CD14-positive monocyte (primary cell): Measurements from ENCODE around the gene GLYATL2. TPM values are rescaled to one million over a fixed set of nuclear protein-coding genes. Genes with fewer than 3 reads are reported as not detected.

Experiments
- DNase-seq, 3 donors: peaks; one replicate each; pipeline ENCODE4 v3.0.0-alpha.2; 2011 to 2022
- H2AFZ ChIP-seq: 2 replicates; pipeline ENCODE4 v1.6.0; 2012; ENCODE audit warnings: mild to moderate bottlenecking, low read depth, low read length, inconsistent platforms; ENCODE audit not compliant: insufficient read depth, poor library complexity, severe bottlenecking
- H3K27ac ChIP-seq, 2 donors: 1 replicate in 1 of 2; 2 replicates in 1 of 2; pipeline ENCODE4 v1.5.1; 2012 to 2013; ENCODE audit warnings: low read length in 2 of 2, control low read depth in 1 of 2, inconsistent platforms in 1 of 2, low read depth in 1 of 2, mild to moderate bottlenecking in 1 of 2
- H3K27me3 ChIP-seq, 2 donors: one replicate each; pipeline versions ENCODE4 v1.6.0 to v1.6.1; 2011 to 2013; ENCODE audit warnings: low read length in 2 of 2; ENCODE audit not compliant: control insufficient read depth in 2 of 2, insufficient read depth in 2 of 2
- H3K36me3 ChIP-seq, 2 donors: replicated peaks in 1 of 2; 1 replicate in 1 of 2; 2 replicates in 1 of 2; pipeline versions ENCODE4 v1.5.1 to v1.6.1; 2012 to 2013; ENCODE audit warnings: low read length in 2 of 2, control low read depth in 1 of 2, inconsistent platforms in 1 of 2, mild to moderate bottlenecking in 1 of 2; ENCODE audit not compliant: insufficient read depth in 2 of 2, control insufficient read depth in 1 of 2
- H3K4me1 ChIP-seq, 2 donors: 1 replicate in 1 of 2; 2 replicates in 1 of 2; pipeline versions ENCODE4 v1.5.1 to v1.6.1; 2012 to 2013; ENCODE audit warnings: low read length in 2 of 2, control low read depth in 1 of 2, inconsistent platforms in 1 of 2, mild to moderate bottlenecking in 1 of 2, moderate library complexity in 1 of 2; ENCODE audit not compliant: insufficient read depth in 2 of 2, control insufficient read depth in 1 of 2
- H3K4me2 ChIP-seq: replicated peaks from 2 replicates; pipeline ENCODE3; 2012; ENCODE audit warnings: low read length, moderate library complexity, mild to moderate bottlenecking; ENCODE audit not compliant: poor library complexity, severe bottlenecking; ENCODE audit errors: extremely low read depth
- H3K4me3 ChIP-seq, 3 experiments: fragments of 200-600 bp in 1 of 3; sonication (generic) in 1 of 3; replicated peaks in 1 of 3; 1 replicate in 2 of 3; 2 replicates in 1 of 3; pipeline ENCODE4 v1.5.1; 2011 to 2013; ENCODE audit warnings: low read length in 3 of 3, mild to moderate bottlenecking in 3 of 3, control low read depth in 2 of 3, low read depth in 2 of 3, inconsistent platforms in 1 of 3, moderate library complexity in 1 of 3
- H3K79me2 ChIP-seq: 2 replicates; pipeline ENCODE4 v1.6.0; 2012; ENCODE audit warnings: mild to moderate bottlenecking, control low read depth, inconsistent platforms, low read length, moderate library complexity; ENCODE audit not compliant: insufficient read depth
- H3K9ac ChIP-seq: 2 replicates; pipeline ENCODE4 v1.6.0; 2017; ENCODE audit warnings: low read length, mild to moderate bottlenecking; ENCODE audit not compliant: insufficient read depth, poor library complexity, severe bottlenecking
- H3K9me3 ChIP-seq, 2 donors: replicated peaks in 1 of 2; 1 replicate in 1 of 2; 2 replicates in 1 of 2; pipeline versions ENCODE4 v1.5.1 to v1.6.1; 2012 to 2013; ENCODE audit warnings: low read length in 2 of 2, control low read depth in 1 of 2; ENCODE audit not compliant: control insufficient read depth in 1 of 2, insufficient read depth in 1 of 2
- H4K20me1 ChIP-seq: 2 replicates; pipeline ENCODE4 v1.6.0; 2012; ENCODE audit warnings: mild to moderate bottlenecking, low read length, control low read depth, moderate library complexity; ENCODE audit not compliant: insufficient read depth
- H3K27ac Mint-ChIP-seq, 7 donors: one replicate each; pipeline ENCODE4 v1.8.0; 2020; ENCODE audit warnings: mild to moderate bottlenecking in 7 of 7, mixed read lengths in 7 of 7, moderate library complexity in 6 of 7, inconsistent platforms in 2 of 7
- H3K27me3 Mint-ChIP-seq, 3 donors: one replicate each; pipeline ENCODE4 v1.8.0; 2021 to 2022; ENCODE audit warnings: low read depth in 3 of 3, mild to moderate bottlenecking in 3 of 3, mixed read lengths in 3 of 3, moderate library complexity in 3 of 3, inconsistent platforms in 1 of 3
- H3K36me3 Mint-ChIP-seq, 2 donors: one replicate each; pipeline ENCODE4 v1.8.0; 2020; ENCODE audit warnings: mixed read lengths in 2 of 2, inconsistent platforms in 1 of 2, mild to moderate bottlenecking in 1 of 2
- H3K4me1 Mint-ChIP-seq: one replicate; pipeline ENCODE4 v1.8.0; 2020; ENCODE audit warnings: mild to moderate bottlenecking, mixed read lengths
- H3K4me3 Mint-ChIP-seq, 2 donors: one replicate each; pipeline ENCODE4 v1.8.0; 2020; ENCODE audit warnings: mild to moderate bottlenecking in 2 of 2, mixed read lengths in 2 of 2, moderate library complexity in 1 of 2
- H3K9me3 Mint-ChIP-seq, 7 donors: one replicate each; pipeline ENCODE4 v1.8.0; 2020 to 2022; ENCODE audit warnings: mixed read lengths in 7 of 7, mild to moderate bottlenecking in 6 of 7, moderate library complexity in 6 of 7, inconsistent platforms in 2 of 7
- WGBS: methylation state at CpG from one replicate; pipeline ENCODE4 v1.1.5; 2013; ENCODE audit warnings: missing lambda C conversion rate; ENCODE audit not compliant: insufficient coverage; 5-methylcytosine and 5-hydroxymethylcytosine counted together
- intact Hi-C, 2 donors: fragments of 100-400 bp; cut with micrococcal nuclease; formaldehyde crosslinking; loops; one replicate each; pipeline versions ENCODE4 v1.15.0 to v1.15.1; 2023
- polyA plus RNA-seq, 3 donors: library from polyadenylated mRNA; depleted of rRNA in 1 of 3; unstranded in 2 of 3; stranded (reverse) in 1 of 3; fragments of 300-500 nt in 2 of 3; fragments of >200 nt in 1 of 3; fragmentation: Illumina TruSeq in 2 of 3; gene quantifications; 1 replicate in 2 of 3; 2 replicates in 1 of 3; pipeline ENCODE4 v1.2.3, GENCODE V29; 2012 to 2021
- TF ChIP-seq, protein P1 (sequence below): fragments of 200-600 bp; IDR thresholded peaks from one replicate; pipeline ENCODE4 v1.8.0; 2022; ENCODE audit warnings: antibody characterized with exemption, mild to moderate bottlenecking

Gene GLYATL2
- polyA plus RNA-seq, 3 donors, result not detected

DNA sequence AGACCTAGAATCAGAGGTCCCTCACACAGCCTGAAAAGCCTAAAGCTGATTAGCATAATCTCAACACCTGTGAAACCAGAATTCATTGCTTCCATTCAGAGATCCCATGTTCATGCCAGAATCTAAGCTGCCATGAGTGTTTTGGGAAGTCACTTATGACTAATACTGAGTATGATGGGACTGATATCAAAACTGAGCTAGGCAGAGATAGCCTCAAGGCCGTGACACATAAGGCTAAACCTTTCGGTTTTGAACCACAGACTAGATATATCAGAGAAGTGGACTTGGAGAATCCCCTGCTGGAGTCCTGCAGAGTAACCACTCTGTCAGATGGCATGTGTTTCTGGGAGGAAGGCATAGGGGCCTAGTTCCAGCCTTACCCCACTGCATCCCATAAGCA, 23.1 kb upstream of the GLYATL2 start:
- no peak overlapping the region for H3K4me3 Mint-ChIP-seq
- no peaks in the 10 kb centered on the region for H3K36me3 Mint-ChIP-seq
- Histone ChIP-seq H3K27me3 (no peaks in the 10 kb centered on the region), H3K27ac (no peak overlapping the region), H3K4me2 (no peak overlapping the region), H3K9me3 (peaks cover 5 to 13% of the 10 kb centered on the region in 2 donors), H4K20me1 (no peaks in the 10 kb centered on the region), H3K9ac (no peak overlapping the region), H3K79me2 (no peaks in the 10 kb centered on the region), H2AFZ (no peak overlapping the region), H3K4me1 (no peaks in the 10 kb centered on the region), H3K36me3 (no peaks in the 10 kb centered on the region), H3K4me3 (no peak overlapping the region)
- no peak for DNase-seq
- WGBS, result no CpG with 5 or more reads among the region's 2 CpGs
- intact Hi-C loops, result no loop called here
- H3K27me3 Mint-ChIP-seq, result peaks cover 0 to 4% (median 3%) of the 10 kb centered on the region in 3 donors
- TF ChIP-seq, protein P1, sequence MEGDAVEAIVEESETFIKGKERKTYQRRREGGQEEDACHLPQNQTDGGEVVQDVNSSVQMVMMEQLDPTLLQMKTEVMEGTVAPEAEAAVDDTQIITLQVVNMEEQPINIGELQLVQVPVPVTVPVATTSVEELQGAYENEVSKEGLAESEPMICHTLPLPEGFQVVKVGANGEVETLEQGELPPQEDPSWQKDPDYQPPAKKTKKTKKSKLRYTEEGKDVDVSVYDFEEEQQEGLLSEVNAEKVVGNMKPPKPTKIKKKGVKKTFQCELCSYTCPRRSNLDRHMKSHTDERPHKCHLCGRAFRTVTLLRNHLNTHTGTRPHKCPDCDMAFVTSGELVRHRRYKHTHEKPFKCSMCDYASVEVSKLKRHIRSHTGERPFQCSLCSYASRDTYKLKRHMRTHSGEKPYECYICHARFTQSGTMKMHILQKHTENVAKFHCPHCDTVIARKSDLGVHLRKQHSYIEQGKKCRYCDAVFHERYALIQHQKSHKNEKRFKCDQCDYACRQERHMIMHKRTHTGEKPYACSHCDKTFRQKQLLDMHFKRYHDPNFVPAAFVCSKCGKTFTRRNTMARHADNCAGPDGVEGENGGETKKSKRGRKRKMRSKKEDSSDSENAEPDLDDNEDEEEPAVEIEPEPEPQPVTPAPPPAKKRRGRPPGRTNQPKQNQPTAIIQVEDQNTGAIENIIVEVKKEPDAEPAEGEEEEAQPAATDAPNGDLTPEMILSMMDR, result no peak
- H3K4me1 Mint-ChIP-seq, result no peaks in the 10 kb centered on the region
- no peak overlapping the region for H3K27ac Mint-ChIP-seq
- H3K9me3 Mint-ChIP-seq, result peaks cover 4 to 16% (median 6%) of the 10 kb centered on the region in 7 donors

DNA sequence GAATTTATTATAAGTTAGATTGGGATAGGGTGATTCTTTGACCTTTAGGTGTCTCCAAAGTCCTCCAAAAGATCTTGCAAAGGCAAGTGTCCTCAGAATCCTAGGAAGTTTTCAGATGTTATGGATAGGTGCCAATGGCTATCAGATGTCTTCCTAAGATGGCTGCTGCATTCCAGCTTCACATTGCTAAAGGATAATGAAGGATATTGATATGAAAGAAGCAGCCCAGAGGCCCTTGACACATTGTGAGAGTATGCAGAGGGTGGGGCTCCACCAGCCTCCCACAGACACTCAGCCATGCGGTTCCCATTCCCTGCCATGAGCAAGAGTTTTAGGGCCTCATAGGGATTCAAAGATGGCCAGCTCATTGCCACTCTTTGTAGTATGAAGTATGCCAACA, 22.3 kb upstream of the GLYATL2 start:
- intact Hi-C loops, result no loop called here

More for the DNA sequence above, 22.3 kb upstream of the GLYATL2 start:
- no peaks in the 10 kb centered on the region for H3K36me3 ChIP-seq
- H3K4me3 Mint-ChIP-seq, result no peak overlapping the region
- TF ChIP-seq, protein P1, result no peak
- H3K9me3 Mint-ChIP-seq, result peaks cover 10 to 19% (median 11%) of the 10 kb centered on the region in 7 donors
- no peaks in the 10 kb centered on the region for H3K27me3 ChIP-seq
- no peaks in the 10 kb centered on the region for H3K4me1 ChIP-seq
- peaks cover 0 to 4% (median 3%) of the 10 kb centered on the region in 3 donors for H3K27me3 Mint-ChIP-seq
- H3K4me1 Mint-ChIP-seq, result no peaks in the 10 kb centered on the region
- no peak overlapping the region for H2AFZ ChIP-seq
- no peaks in the 10 kb centered on the region for H3K79me2 ChIP-seq
- H3K9me3 ChIP-seq, result peaks cover 5 to 13% of the 10 kb centered on the region in 2 donors
- no peak overlapping the region for H3K9ac ChIP-seq
- no peak for DNase-seq
- no peak overlapping the region for H3K4me2 ChIP-seq
- no CpG with 5 or more reads among the region's 1 CpG for WGBS
- no peak overlapping the region for H3K27ac ChIP-seq
- no peak overlapping the region for H3K4me3 ChIP-seq
- H3K36me3 Mint-ChIP-seq, result no peaks in the 10 kb centered on the region
- no peak overlapping the region for H3K27ac Mint-ChIP-seq
- no peaks in the 10 kb centered on the region for H4K20me1 ChIP-seq
